GM12864 (cell line): Measurements from ENCODE around the gene OPRL1.

Source experiments
- DNase-seq: peaks from one replicate; pipeline ENCODE4 v3.0.0-alpha.2; 2011; ENCODE audit warnings: low read depth
- H3K4me3 ChIP-seq: 2 replicates; pipeline ENCODE4 v1.5.1; 2011; ENCODE audit warnings: mild to moderate bottlenecking, low read depth, low read length, control low read depth
- TF ChIP-seq, protein P1 (sequence below): IDR thresholded peaks from 2 replicates; pipeline ENCODE4 v1.5.1; 2011; ENCODE audit warnings: low read depth, mild to moderate bottlenecking, moderate library complexity, low read length, control low read depth, inconsistent platforms; ENCODE audit errors: missing control alignments

OPRL1 gene

GRCh38 chr20:64069614-64070243 lies 10.2 kb upstream of the OPRL1 start:
- H3K4me3 ChIP-seq, result no peak overlapping the region
- DNase-seq, result no peak
- TF ChIP-seq, protein P1, sequence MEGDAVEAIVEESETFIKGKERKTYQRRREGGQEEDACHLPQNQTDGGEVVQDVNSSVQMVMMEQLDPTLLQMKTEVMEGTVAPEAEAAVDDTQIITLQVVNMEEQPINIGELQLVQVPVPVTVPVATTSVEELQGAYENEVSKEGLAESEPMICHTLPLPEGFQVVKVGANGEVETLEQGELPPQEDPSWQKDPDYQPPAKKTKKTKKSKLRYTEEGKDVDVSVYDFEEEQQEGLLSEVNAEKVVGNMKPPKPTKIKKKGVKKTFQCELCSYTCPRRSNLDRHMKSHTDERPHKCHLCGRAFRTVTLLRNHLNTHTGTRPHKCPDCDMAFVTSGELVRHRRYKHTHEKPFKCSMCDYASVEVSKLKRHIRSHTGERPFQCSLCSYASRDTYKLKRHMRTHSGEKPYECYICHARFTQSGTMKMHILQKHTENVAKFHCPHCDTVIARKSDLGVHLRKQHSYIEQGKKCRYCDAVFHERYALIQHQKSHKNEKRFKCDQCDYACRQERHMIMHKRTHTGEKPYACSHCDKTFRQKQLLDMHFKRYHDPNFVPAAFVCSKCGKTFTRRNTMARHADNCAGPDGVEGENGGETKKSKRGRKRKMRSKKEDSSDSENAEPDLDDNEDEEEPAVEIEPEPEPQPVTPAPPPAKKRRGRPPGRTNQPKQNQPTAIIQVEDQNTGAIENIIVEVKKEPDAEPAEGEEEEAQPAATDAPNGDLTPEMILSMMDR, result peak; percentile 87

DNA sequence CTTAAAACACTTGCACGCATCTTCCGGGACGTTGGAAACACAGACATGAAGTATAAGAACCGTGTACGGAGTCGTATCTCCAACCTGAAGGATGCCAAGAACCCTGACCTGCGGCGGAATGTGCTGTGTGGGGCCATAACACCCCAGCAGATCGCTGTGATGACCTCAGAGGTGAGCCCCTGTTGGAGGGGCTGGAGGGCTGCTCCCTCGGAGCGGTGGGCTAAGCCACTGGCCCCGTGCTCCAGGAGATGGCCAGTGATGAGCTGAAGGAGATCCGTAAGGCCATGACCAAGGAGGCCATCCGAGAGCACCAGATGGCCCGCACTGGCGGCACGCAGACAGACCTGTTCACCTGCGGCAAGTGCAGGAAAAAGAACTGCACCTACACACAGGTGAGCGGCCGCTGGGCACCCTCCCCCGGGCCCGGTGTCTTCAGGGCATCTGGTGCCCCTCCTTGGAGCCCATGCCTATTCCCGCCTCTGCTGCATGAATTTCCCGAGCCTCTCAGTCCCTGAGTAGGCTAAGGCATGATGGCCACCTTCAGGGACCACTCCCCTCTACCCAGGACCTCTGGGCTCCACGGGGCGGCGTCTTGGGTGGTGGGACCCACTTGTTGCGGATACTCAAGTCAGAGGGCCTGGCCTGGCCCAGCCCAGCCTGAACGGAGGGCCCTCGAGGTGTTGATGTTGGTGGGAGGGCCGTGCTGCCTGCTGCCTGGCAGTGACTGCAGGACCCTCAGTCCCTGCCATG lies 9.5 kb upstream of the OPRL1 start:
- DNase-seq, result no peak
- TF ChIP-seq, protein P1, result no peak

GRCh38 chr20:64071341-64072332 lies 8.2 kb upstream of the OPRL1 start:
- TF ChIP-seq, protein P1, result no peak
- DNase-seq, result no peak
- no peak overlapping the region for H3K4me3 ChIP-seq

More for the DNA sequence above, 9.5 kb upstream of the OPRL1 start:
- H3K4me3 ChIP-seq, result no peak overlapping the region

GRCh38 chr20:64072498-64073063 lies 7.3 kb upstream of the OPRL1 start:
- TF ChIP-seq, protein P1, result no peak
- no peak overlapping the region for H3K4me3 ChIP-seq
- no peak for DNase-seq

GRCh38 chr20:64073476-64074183 lies 6.3 kb upstream of the OPRL1 start:
- no peak overlapping the region for H3K4me3 ChIP-seq
- no peak for DNase-seq
- TF ChIP-seq, protein P1, result no peak
